GM10847 (cell line): ENCODE measurements around the gene NFU1.

Experiments used
- POLR2A ChIP-seq: IDR thresholded peaks from 2 replicates; pipeline ENCODE4 v1.6.1; 2011; ENCODE audit not compliant: insufficient read length; ENCODE audit errors: extremely low read depth

NFU1 gene

GRCh38 chr2:69382547-69382946, 54.7 kb downstream of the NFU1 start:
- TF ChIP-seq POLR2A = no peak

DNA sequence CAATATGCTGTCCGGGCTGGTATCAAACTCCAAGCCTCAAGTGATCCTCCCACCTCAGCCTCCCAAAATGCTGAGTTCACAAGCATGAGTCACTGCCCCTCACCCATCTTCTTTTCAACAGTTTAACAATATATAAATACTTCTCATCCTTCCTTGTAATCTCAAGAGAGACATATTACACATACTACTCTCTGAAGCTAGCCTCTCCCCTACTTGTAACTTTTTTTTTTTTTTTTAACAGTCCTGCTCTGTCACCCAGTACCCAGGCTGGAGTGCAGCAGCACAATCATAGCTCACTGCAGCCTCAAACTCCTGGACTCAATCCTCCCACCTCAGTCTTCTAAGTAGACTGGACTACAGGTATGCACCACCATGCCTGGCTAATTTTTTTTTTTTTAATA, 55.9 kb downstream of the NFU1 start:
- TF ChIP-seq POLR2A = no peak

- TF ChIP-seq POLR2A = no peak
Observed at GRCh38 chr2:69380072-69380917, 56.9 kb downstream of the NFU1 start.

GRCh38 chr2:69376403-69376802, 60.8 kb downstream of the NFU1 start:
- no peak for TF ChIP-seq POLR2A

DNA sequence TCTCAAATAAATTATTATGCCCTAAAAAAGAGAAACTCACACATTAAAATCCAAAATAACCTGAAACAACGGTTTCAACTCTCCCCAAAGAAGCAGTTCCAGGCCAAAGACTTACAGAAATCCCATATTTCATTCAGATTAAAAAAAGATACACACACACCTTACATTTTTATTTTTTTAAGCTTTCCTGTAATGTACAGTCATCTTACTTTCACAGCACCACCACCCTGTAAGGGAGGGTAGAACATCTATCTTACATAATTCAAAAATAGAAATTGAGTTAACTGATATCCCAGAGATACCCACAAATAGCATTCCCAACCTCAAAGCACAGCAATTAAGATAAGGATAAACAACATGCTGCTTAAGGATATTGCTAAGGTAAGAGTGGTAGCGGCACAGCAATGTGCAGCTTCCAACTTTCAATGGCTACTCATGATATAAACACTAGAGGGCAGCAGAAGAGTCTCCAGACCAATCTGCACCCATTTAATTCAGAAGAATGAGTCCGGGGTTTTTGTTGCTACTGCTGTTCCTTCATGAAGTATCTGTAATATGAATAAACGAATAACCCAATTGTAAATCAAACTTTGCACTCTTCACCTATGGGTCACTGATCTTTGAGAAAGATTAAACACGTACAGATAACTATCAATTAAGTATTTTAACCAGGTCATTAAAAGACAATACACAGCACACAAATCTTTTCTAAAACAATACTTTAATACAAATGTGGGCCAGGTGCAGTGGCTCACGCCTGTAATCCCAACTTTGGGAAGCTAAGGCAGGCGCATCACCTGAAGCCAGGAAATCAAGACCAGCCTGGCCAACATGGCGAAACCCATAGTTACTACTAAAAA, 61.5 kb downstream of the NFU1 start:
- no peak for TF ChIP-seq POLR2A

- no peak for TF ChIP-seq POLR2A
Observed at GRCh38 chr2:69372767-69373166, 64.5 kb downstream of the NFU1 start.

GRCh38 chr2:69369802-69370201, 67.4 kb downstream of the NFU1 start:
- TF ChIP-seq POLR2A = no peak

GRCh38 chr2:69368588-69368987, 68.6 kb downstream of the NFU1 start:
- no peak for TF ChIP-seq POLR2A

DNA sequence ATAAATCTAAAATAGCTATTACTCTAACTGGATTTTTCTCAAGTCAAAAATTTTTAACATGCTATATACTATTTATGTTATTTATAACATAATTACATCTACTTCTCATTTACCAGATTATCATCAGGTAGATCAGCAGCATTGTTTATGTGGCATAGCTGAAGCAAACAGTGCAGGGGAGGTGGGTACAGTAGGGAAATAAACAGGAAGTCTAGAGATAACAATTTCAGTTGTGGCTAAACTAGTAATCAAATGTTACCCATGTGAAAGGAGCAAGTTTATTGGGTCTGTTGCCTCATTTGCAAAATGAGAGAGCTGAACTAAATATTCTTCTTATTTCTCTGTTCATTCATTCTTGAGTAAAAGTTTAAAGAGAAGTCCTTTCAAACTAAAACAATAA, 77.9 kb downstream of the NFU1 start:
- no peak for TF ChIP-seq POLR2A

DNA sequence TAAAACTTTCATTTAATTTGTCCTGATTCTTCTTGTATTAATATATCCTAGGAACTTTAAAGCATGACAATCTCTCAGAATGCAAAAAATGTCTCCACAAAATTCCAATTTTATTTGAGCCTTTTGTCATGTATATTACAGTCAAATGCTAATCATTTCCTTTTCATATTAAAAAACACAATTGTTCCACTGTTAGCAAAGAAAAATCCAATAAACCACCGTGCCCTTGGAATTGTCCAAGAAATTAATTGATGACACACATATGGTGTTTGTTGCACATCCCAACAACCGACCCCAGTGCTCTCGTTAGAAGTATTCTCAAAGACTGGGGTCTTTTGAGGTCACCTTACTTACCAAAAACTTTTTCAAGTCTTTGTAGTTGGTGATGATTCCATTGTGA, 78.3 kb downstream of the NFU1 start:
- TF ChIP-seq POLR2A = no peak

DNA sequence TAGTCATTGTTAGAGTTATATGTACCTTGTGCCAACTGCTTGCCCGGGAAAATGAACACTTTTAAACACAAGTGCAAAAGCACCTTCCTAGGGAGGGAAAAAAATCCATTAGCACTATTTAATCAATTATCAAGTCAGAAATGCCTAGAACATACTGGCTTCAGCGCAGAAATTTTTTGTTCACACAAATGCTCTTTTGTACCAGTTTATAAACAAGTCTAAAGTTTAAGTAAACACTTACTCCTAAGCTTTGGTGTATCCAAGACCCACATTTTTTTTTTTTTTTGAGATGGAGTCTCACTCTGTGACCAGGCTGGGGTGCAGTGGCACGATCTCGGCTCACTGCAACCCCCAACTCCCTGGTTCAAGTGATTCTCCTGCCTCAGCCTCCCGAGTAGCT, 80.8 kb downstream of the NFU1 start:
- TF ChIP-seq POLR2A = no peak

DNA sequence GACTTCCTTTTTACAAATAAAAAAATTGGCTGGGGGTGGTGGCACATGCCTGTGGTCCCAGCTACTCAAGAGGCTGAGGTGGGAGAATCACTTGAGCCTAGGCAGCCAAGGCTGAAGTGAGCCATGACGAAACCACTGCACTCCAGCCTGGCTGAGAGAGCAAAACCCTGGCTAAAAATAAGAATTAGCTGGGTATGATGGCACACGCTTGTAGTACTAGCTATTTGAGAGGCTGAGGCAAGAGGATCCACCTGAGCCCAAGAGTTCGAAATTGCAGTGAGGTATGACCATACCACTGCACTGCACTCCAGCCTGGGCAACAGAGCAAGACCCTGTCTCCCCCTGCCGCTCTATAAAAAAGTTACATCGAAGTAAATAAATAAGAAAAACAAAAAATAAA, 83.9 kb downstream of the NFU1 start:
- TF ChIP-seq POLR2A = no peak

DNA sequence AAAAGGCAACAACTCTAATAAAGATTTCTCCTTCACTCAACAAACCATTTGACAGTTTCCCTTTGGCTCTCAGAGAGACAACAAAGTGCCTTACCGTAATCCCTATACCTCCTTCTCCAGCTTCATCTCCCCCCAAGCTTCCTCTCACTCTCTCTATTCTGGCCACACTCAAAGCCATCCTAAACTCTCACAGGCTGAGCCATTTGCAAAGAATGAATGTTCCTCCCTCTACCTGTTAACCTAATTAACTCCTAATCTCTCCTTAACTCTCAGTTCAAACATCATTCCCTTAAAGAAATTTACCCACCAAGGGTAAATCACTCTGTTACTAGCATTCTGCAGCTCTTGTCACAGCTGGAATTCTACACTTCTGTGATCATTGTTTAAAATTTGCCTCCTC, 88.5 kb downstream of the NFU1 start:
- TF ChIP-seq POLR2A = no peak
